ENCODE measurements around the gene ZNF205. TPM values are rescaled to one million over a fixed set of nuclear protein-coding genes. Genes with fewer than 3 reads are reported as not detected.
"Not testable (repeated sequence)": the region's sequence is repeated elsewhere in the genome, so short reads cannot be mapped to it uniquely, and the experiment has no call there.

The ZNF205 gene
- total RNA-seq, 1 donor: 17.7 TPM

DNA sequence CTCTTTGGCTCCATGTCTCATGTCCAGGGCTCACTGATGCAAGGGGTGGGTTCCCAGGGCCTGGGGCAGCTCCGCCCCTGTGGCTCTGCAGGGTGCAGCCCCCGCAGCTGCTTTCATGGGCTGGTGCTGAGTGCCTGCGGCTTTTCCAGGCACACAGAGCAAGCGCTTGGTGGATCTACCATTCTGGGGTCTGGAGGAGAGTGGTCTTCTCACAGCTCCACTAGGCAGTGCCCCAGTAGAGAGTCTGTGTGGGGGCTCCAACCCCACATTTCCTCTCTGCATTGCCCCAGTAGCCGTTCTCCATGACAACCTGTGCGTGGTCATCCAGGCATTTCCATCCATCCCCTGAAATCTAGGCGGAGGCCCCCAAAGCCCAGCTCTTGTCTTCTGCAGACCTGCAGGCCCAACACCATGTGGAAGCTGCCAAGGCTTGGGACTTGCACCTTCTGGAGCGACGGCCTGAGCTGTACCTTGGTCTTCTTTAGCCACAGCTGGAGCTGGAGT is 41.7 kb upstream of the ZNF205 start:
- DNase-seq (ENCODE audit: insufficient read length, low spot score, missing footprints): no peak
- no peak overlapping the region for H3K4me3 ChIP-seq (ENCODE audit: insufficient read depth, low read length)
- no peak overlapping the region for H3K27ac ChIP-seq (ENCODE audit: low read depth, low read length)
- H3K4me2 ChIP-seq (ENCODE audit: insufficient read depth, low read length): no peak overlapping the region
- no peaks in the 10 kb centered on the region for H3K4me1 ChIP-seq (ENCODE audit: insufficient read depth, low read length)
- H2AFZ ChIP-seq (ENCODE audit: low read length): no peak overlapping the region
- no peaks in the 10 kb centered on the region for H3K79me2 ChIP-seq (ENCODE audit: insufficient read depth, low read length)
- H4K20me1 ChIP-seq (ENCODE audit: insufficient read depth, low read length): no peaks in the 10 kb centered on the region
- H3K27me3 ChIP-seq (ENCODE audit: insufficient read depth, low read length): peaks cover 8% of the 10 kb centered on the region
- H3K9me3 ChIP-seq (ENCODE audit: low read depth, low read length): no peaks in the 10 kb centered on the region
- no peaks in the 10 kb centered on the region for H3K36me3 ChIP-seq (ENCODE audit: insufficient read depth, low read length)
- TF ChIP-seq, protein P1, sequence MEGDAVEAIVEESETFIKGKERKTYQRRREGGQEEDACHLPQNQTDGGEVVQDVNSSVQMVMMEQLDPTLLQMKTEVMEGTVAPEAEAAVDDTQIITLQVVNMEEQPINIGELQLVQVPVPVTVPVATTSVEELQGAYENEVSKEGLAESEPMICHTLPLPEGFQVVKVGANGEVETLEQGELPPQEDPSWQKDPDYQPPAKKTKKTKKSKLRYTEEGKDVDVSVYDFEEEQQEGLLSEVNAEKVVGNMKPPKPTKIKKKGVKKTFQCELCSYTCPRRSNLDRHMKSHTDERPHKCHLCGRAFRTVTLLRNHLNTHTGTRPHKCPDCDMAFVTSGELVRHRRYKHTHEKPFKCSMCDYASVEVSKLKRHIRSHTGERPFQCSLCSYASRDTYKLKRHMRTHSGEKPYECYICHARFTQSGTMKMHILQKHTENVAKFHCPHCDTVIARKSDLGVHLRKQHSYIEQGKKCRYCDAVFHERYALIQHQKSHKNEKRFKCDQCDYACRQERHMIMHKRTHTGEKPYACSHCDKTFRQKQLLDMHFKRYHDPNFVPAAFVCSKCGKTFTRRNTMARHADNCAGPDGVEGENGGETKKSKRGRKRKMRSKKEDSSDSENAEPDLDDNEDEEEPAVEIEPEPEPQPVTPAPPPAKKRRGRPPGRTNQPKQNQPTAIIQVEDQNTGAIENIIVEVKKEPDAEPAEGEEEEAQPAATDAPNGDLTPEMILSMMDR (IDR thresholded peaks at IDR 0.05; ENCODE audit: extremely low read depth, low read depth, low read length): no peak

DNA sequence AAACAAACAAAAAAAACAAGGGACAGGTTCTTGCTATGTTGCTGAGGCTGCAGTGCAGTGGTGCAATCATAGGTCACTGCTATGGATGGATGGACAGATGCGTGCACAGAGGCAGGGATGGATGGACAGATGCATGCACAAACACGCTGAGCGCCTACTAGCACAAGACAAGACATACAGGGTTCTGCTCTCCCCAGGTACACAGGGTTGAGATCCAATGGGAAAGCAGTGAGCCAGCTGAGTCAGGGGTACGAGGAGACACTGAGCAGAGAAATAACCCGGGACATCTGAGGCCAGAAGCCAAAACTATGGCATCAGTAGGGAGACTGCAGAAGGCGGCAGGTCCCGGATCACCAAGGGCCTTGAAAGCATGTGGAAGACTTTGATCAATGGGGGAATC is 40.7 kb upstream of the ZNF205 start:
- DNase-seq (ENCODE audit: insufficient read length, low spot score, missing footprints): no peak
- H3K4me1 ChIP-seq (ENCODE audit: insufficient read depth, low read length): no peaks in the 10 kb centered on the region
- no peak overlapping the region for H3K4me3 ChIP-seq (ENCODE audit: insufficient read depth, low read length)
- no peaks in the 10 kb centered on the region for H3K9me3 ChIP-seq (ENCODE audit: low read depth, low read length)
- no peaks in the 10 kb centered on the region for H3K79me2 ChIP-seq (ENCODE audit: insufficient read depth, low read length)
- peaks cover 13% of the 10 kb centered on the region for H3K27me3 ChIP-seq (ENCODE audit: insufficient read depth, low read length)
- H3K27ac ChIP-seq (ENCODE audit: low read depth, low read length): no peak overlapping the region
- H3K4me2 ChIP-seq (ENCODE audit: insufficient read depth, low read length): no peak overlapping the region
- no peak overlapping the region for H2AFZ ChIP-seq (ENCODE audit: low read length)
- H3K36me3 ChIP-seq (ENCODE audit: insufficient read depth, low read length): no peaks in the 10 kb centered on the region
- TF ChIP-seq, protein P1 (IDR thresholded peaks at IDR 0.05; ENCODE audit: extremely low read depth, low read depth, low read length): no peak
- H4K20me1 ChIP-seq (ENCODE audit: insufficient read depth, low read length): no peaks in the 10 kb centered on the region

DNA sequence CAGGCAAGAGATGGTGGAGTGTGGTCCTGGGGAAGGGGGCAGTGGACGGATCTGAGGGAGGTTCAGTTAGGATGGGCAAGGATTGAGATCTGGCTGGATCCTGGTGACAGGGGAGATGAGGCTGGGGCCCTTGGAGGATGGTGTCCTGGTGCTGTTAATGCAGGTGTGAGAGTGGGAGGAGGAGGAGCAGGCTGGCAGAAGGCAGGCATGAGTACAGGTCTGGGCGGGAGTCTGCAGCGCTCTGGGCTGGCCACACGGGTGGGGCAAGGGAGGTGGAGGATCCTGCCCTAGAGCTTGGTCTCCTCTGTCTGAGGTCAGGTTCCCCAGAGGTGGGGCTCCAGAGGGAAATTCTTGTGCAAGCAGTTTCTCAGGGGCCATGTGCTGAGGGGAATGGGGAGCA is 40.2 kb upstream of the ZNF205 start:
- not testable (repeated sequence) for H3K4me3 ChIP-seq (ENCODE audit: insufficient read depth, low read length); H3K4me2 ChIP-seq (ENCODE audit: insufficient read depth, low read length); DNase-seq (ENCODE audit: insufficient read length, low spot score, missing footprints); H3K36me3 ChIP-seq (ENCODE audit: insufficient read depth, low read length); H3K4me1 ChIP-seq (ENCODE audit: insufficient read depth, low read length); H4K20me1 ChIP-seq (ENCODE audit: insufficient read depth, low read length); H3K9me3 ChIP-seq (ENCODE audit: low read depth, low read length); H2AFZ ChIP-seq (ENCODE audit: low read length); H3K79me2 ChIP-seq (ENCODE audit: insufficient read depth, low read length); H3K27ac ChIP-seq (ENCODE audit: low read depth, low read length)
- peaks cover 15% of the 10 kb centered on the region for H3K27me3 ChIP-seq (ENCODE audit: insufficient read depth, low read length)

DNA sequence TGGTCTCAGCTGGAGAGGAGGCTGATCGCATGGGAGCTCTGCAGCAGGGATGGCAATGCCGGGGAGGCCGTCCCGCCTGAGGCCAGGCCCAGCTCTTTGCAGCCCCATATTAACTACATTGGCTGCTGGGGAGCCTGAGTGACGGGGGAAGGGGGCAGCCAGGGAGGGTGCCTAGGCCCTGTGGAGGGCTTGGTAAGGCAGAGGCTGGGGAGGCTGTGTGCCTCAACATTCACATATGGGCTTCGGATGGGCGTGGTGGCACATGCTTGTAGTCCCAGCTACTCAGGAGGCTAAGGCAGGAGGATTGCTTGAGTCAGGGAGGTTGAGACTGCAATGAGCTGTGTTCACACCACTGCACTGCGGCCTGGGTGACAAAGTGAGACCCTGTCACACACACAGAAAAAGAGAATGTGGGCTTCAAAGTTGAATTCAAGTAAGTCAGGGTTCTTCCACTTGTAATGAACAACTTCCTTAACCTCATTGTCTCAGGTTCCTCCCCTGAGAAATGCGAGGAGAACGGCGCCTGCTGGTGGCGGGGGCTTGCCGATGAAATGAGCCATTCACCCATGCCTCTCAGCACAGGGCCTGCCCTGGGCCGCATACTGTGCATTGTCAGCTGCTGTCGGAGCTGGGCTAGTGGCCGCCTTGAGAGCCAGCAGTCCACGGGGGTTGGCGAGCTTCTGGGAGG is 39.7 kb upstream of the ZNF205 start:
- H3K9me3 ChIP-seq (ENCODE audit: low read depth, low read length): not testable (repeated sequence)

DNA sequence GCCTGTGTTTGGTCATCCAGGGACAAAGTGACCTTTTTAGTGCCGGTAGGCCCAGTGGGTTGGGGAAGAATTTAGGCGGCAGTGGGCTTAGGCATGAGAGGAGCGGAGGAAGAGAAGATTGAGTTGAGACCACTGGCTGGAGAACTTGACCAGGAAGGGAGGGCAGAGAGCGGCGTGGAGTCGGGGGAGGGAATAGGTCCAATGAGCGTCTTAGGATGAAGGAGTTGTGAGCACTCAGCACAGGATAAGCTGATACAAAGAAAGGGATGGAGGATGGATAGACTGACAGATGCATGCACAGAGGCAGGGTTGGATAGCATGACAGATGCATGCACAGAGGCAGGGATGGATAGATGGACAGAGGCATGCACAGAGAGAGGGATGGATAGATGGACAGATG is 38.9 kb upstream of the ZNF205 start:
- Histone ChIP-seq H3K4me1 (ENCODE audit: insufficient read depth, low read length) (no peaks in the 10 kb centered on the region), H4K20me1 (ENCODE audit: insufficient read depth, low read length) (no peaks in the 10 kb centered on the region), H3K4me3 (ENCODE audit: insufficient read depth, low read length) (no peak overlapping the region), H3K79me2 (ENCODE audit: insufficient read depth, low read length) (no peaks in the 10 kb centered on the region), H3K4me2 (ENCODE audit: insufficient read depth, low read length) (no peak overlapping the region), H3K36me3 (ENCODE audit: insufficient read depth, low read length) (no peaks in the 10 kb centered on the region), H2AFZ (ENCODE audit: low read length) (no peak overlapping the region), H3K27ac (ENCODE audit: low read depth, low read length) (no peak overlapping the region), H3K9me3 (ENCODE audit: low read depth, low read length) (no peaks in the 10 kb centered on the region), H3K27me3 (ENCODE audit: insufficient read depth, low read length) (peaks cover 22% of the 10 kb centered on the region)
- DNase-seq (ENCODE audit: insufficient read length, low spot score, missing footprints): no peak
- TF ChIP-seq, protein P1 (IDR thresholded peaks at IDR 0.05; ENCODE audit: extremely low read depth, low read depth, low read length): no peak

More for the DNA sequence above, 39.7 kb upstream of the ZNF205 start:
- H4K20me1 ChIP-seq (ENCODE audit: insufficient read depth, low read length); H3K4me2 ChIP-seq (ENCODE audit: insufficient read depth, low read length); H3K36me3 ChIP-seq (ENCODE audit: insufficient read depth, low read length); H3K27ac ChIP-seq (ENCODE audit: low read depth, low read length); H3K79me2 ChIP-seq (ENCODE audit: insufficient read depth, low read length); DNase-seq (ENCODE audit: insufficient read length, low spot score, missing footprints); H2AFZ ChIP-seq (ENCODE audit: low read length); H3K4me3 ChIP-seq (ENCODE audit: insufficient read depth, low read length); H3K4me1 ChIP-seq (ENCODE audit: insufficient read depth, low read length): not testable (repeated sequence)
- peaks cover 20% of the 10 kb centered on the region for H3K27me3 ChIP-seq (ENCODE audit: insufficient read depth, low read length)
